Neural cell (in vitro differentiated cells): ENCODE measurements around the gene SLC35E3. TPM values are rescaled to one million over a fixed set of nuclear protein-coding genes. Genes with fewer than 3 reads are reported as not detected.
"Not testable (repeated sequence)": the region's sequence is repeated elsewhere in the genome, so short reads cannot be mapped to it uniquely, and the experiment has no call there.

Experiments used
- H2AFZ ChIP-seq: fragments of 200-600, 300-800 bp; sonication (generic), shearing (Covaris generic); 2 replicates; pipeline ENCODE4 v1.6.0; 2014; ENCODE audit warnings: low read depth, mild to moderate bottlenecking, antibody characterized with exemption, low read length, moderate library complexity
- H3F3A ChIP-seq: fragments of 200-600 bp; shearing (Covaris generic); 2 replicates; pipeline ENCODE4 v1.6.1; 2016; ENCODE audit warnings: mild to moderate bottlenecking, moderate library complexity, mixed read lengths, antibody characterized with exemption, low read length; ENCODE audit not compliant: insufficient read depth, poor library complexity, severe bottlenecking
- H3K27ac ChIP-seq: fragments of 200-600, 300-800 bp; sonication (generic), shearing (Covaris generic); 2 replicates; pipeline ENCODE4 v1.5.1; 2014; ENCODE audit warnings: mild to moderate bottlenecking, low read length, moderate library complexity
- H3K27me3 ChIP-seq: fragments of 300-800, 200-600 bp; sonication (generic), shearing (Covaris generic); 2 replicates; pipeline ENCODE4 v1.6.0; 2014; ENCODE audit warnings: mild to moderate bottlenecking, low read depth, low read length, moderate library complexity; ENCODE audit not compliant: insufficient read depth
- H3K36me3 ChIP-seq: fragments of 300-800, 200-600 bp; sonication (generic), shearing (Covaris generic); 2 replicates; pipeline ENCODE4 v1.5.1; 2014; ENCODE audit warnings: mild to moderate bottlenecking, antibody characterized with exemption, low read length, moderate library complexity; ENCODE audit not compliant: insufficient read depth
- H3K4me2 ChIP-seq: fragments of 300-800, 200-600 bp; sonication (generic), shearing (Covaris generic); 2 replicates; pipeline ENCODE4 v1.6.0; 2014; ENCODE audit warnings: mild to moderate bottlenecking, low read length
- H3K4me3 ChIP-seq: fragments of 300-800, 200-600 bp; sonication (generic), shearing (Covaris generic); 2 replicates; pipeline ENCODE4 v1.5.1; 2014; ENCODE audit warnings: mild to moderate bottlenecking, low read length, moderate library complexity
- H3K79me2 ChIP-seq: fragments of 200-600 bp; shearing (Covaris generic); replicated peaks from 2 replicates; pipeline ENCODE4 v1.6.0; 2014; ENCODE audit warnings: mild to moderate bottlenecking, low read length, moderate library complexity; ENCODE audit not compliant: insufficient read depth
- H3K9ac ChIP-seq: fragments of 300-800, 200-600 bp; sonication (generic), shearing (Covaris generic); 2 replicates; pipeline ENCODE4 v1.6.1; 2016; ENCODE audit warnings: mild to moderate bottlenecking, low read length, mixed read lengths
- H3K9me2 ChIP-seq: fragments of 200-600 bp; shearing (Covaris generic); 2 replicates; pipeline ENCODE4 v1.6.1; 2016; ENCODE audit warnings: mild to moderate bottlenecking, low read length, mixed read lengths; ENCODE audit not compliant: insufficient read depth
- H3K9me3 ChIP-seq: fragments of 200-600, 300-800 bp; sonication (generic), shearing (Covaris generic); 2 replicates; pipeline ENCODE4 v1.6.1; 2016; ENCODE audit warnings: mild to moderate bottlenecking, mixed run types, low read length, moderate library complexity, mixed read lengths
- H4K20me1 ChIP-seq: fragments of 200-600 bp; shearing (Covaris generic); 2 replicates; pipeline ENCODE4 v1.6.1; 2016; ENCODE audit warnings: mild to moderate bottlenecking, mixed run types; ENCODE audit not compliant: insufficient read depth
- EZH2 ChIP-seq: fragments of 200-600, 300-800 bp; shearing (Covaris generic), sonication (generic); IDR thresholded peaks from 2 replicates; pipeline ENCODE4 v1.6.1; 2014; ENCODE audit warnings: antibody characterized with exemption, low read length, borderline replicate concordance, mild to moderate bottlenecking; ENCODE audit not compliant: insufficient read depth, poor library complexity, severe bottlenecking
- POLR2AphosphoS5 ChIP-seq: IDR thresholded peaks from 2 replicates; pipeline ENCODE4 v1.6.1; 2012
- SMC3 ChIP-seq: fragments of 450-650 bp; conservative IDR thresholded peaks from 2 replicates; pipeline ENCODE4 v1.6.1; 2014; ENCODE audit warnings: antibody characterized with exemption, mild to moderate bottlenecking, moderate library complexity; ENCODE audit not compliant: poor library complexity
- polyA plus RNA-seq: library from polyadenylated mRNA; depleted of rRNA; stranded (reverse); fragments of >200 nt; gene quantifications from 2 replicates; pipeline ENCODE4 v1.2.3, GENCODE V29; 2014
- TF ChIP-seq, protein P1 (sequence below): fragments of 450-650 bp; IDR thresholded peaks from 2 replicates; pipeline ENCODE4 v1.5.1; 2014; ENCODE audit warnings: antibody characterized with exemption, mild to moderate bottlenecking, moderate library complexity; ENCODE audit not compliant: poor library complexity, severe bottlenecking

The SLC35E3 gene
- polyA plus RNA-seq, 1 donor from 2014 or later, result 10.5 TPM

DNA sequence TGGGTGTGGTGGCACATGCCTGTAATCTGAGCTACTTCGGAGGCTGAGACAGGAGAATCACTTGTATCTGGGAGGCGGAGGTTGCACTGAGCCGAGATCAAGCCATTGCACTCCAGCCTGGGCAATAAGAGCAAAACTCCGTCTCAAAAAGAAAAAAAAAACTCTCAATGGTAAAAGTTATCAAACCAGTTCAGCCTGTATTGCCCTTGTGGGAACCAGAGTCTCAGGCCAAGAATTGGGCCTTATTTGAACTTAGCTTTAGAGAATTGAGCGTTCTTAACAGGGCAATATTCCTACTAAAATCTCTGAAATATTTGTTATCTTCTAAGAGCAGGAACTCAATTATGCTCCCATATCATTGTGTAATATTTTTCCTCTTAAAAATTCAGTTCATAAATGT is 54.3 kb downstream of the SLC35E3 start:
- no peaks in the 10 kb centered on the region for H4K20me1 ChIP-seq
- TF ChIP-seq, protein P1, sequence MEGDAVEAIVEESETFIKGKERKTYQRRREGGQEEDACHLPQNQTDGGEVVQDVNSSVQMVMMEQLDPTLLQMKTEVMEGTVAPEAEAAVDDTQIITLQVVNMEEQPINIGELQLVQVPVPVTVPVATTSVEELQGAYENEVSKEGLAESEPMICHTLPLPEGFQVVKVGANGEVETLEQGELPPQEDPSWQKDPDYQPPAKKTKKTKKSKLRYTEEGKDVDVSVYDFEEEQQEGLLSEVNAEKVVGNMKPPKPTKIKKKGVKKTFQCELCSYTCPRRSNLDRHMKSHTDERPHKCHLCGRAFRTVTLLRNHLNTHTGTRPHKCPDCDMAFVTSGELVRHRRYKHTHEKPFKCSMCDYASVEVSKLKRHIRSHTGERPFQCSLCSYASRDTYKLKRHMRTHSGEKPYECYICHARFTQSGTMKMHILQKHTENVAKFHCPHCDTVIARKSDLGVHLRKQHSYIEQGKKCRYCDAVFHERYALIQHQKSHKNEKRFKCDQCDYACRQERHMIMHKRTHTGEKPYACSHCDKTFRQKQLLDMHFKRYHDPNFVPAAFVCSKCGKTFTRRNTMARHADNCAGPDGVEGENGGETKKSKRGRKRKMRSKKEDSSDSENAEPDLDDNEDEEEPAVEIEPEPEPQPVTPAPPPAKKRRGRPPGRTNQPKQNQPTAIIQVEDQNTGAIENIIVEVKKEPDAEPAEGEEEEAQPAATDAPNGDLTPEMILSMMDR, result no peak
- no peaks in the 10 kb centered on the region for H3K9me2 ChIP-seq
- no peak overlapping the region for H3K9ac ChIP-seq
- H3F3A ChIP-seq, result no peaks in the 10 kb centered on the region
- no peaks in the 10 kb centered on the region for H3K79me2 ChIP-seq
- H3K9me3 ChIP-seq, result no peaks in the 10 kb centered on the region
- no peaks in the 10 kb centered on the region for H3K27me3 ChIP-seq
- H3K4me2 ChIP-seq, result no peak overlapping the region
- no peak overlapping the region for H3K4me3 ChIP-seq
- H3K36me3 ChIP-seq, result no peaks in the 10 kb centered on the region
- H3K27ac ChIP-seq, result no peak overlapping the region
- H2AFZ ChIP-seq, result no peak overlapping the region

GRCh38 chr12:68801124-68801523 is 55.1 kb downstream of the SLC35E3 start:
- not testable (repeated sequence) for H3K36me3 ChIP-seq, H3K9me3 ChIP-seq, H3K9ac ChIP-seq, H3K27ac ChIP-seq, H3K79me2 ChIP-seq, H3K4me2 ChIP-seq, H3K27me3 ChIP-seq, H2AFZ ChIP-seq, H3K9me2 ChIP-seq, H3K4me3 ChIP-seq, H4K20me1 ChIP-seq, H3F3A ChIP-seq

DNA sequence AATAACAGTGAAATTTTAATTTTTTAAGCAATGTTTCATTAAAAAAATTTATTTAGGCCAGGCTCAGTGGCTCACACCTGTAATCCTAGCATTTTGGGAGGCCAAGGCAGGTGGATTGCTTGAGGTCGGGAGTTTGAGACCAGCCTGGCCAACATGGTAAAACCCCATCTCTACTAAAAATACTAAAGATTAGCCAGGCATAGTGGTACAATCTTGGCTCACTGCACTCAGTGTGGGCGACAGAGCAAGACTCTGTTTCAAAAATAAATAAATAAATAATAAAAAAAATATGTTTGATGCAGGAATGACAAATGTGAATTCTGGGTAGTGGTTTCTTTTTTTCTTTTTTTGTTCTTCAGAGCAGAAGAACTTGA is 56.4 kb downstream of the SLC35E3 start:
- H3K9ac ChIP-seq, H3K27ac ChIP-seq, H3F3A ChIP-seq, H3K4me2 ChIP-seq, H4K20me1 ChIP-seq, H3K9me3 ChIP-seq, H3K36me3 ChIP-seq, H3K4me3 ChIP-seq, H3K79me2 ChIP-seq, H3K27me3 ChIP-seq, H2AFZ ChIP-seq, H3K9me2 ChIP-seq: not testable (repeated sequence)

GRCh38 chr12:68802911-68803651 is 57.1 kb downstream of the SLC35E3 start:
- not testable (repeated sequence) for H3K27me3 ChIP-seq, H3K4me3 ChIP-seq, H3K36me3 ChIP-seq, H3F3A ChIP-seq, H3K9me3 ChIP-seq, H3K9ac ChIP-seq, H3K79me2 ChIP-seq, H3K4me2 ChIP-seq, H3K9me2 ChIP-seq, H2AFZ ChIP-seq, H3K27ac ChIP-seq, H4K20me1 ChIP-seq

DNA sequence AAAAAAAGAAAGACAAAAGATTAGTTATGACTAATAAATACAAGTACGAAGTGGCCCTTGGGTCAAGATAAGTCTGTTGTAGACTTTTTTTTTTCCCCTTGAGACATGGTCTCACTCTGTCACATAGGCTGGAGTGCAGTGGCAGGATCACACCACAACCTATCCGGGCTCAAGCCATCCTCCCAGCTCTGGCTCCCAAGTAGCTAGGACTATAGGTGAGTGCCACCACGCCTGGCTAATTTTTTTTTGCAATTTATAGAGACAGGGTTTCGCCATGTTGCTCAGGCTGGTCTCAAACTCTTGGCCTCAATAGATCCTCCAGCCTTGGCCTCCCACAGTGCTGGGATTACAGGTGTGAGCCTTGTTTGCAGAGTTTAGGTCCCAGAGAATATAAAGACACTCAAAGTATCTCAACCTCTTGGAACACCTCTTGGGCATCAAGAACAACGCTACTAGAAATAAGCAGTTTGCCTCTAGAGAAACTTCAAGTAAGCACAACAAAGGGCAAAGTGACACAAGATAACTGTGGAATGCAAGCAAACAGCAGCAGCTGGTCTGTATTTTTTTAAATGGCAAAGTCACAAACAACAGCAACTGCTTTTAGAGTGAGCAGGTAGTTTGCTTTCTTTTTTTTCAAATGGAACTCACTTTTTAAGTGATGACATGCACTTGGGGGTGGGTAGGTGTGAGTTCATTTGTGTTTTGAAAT is 58.1 kb downstream of the SLC35E3 start:
- TF ChIP-seq POLR2AphosphoS5 (no peak), EZH2 (no peak), SMC3 (no peak)
- Histone ChIP-seq H3K4me2 (no peak overlapping the region), H2AFZ (no peak overlapping the region), H3K4me3 (no peak overlapping the region), H4K20me1 (no peaks in the 10 kb centered on the region), H3K9ac (no peak overlapping the region), H3K9me2 (no peaks in the 10 kb centered on the region), H3F3A (no peaks in the 10 kb centered on the region), H3K79me2 (peaks cover 4% of the 10 kb centered on the region), H3K36me3 (no peaks in the 10 kb centered on the region), H3K27me3 (no peaks in the 10 kb centered on the region), H3K9me3 (no peaks in the 10 kb centered on the region), H3K27ac (no peak overlapping the region)
